Retina (tissue), 1 donor: Measurements from ENCODE around the gene DEUP1.

Experiments used
- DNase-seq: peaks from one replicate; pipeline ENCODE4 v3.0.0-alpha.2; 2016

Gene DEUP1

GRCh38 chr11:93481279-93481678 is 150.7 kb downstream of the DEUP1 start:
- no peak for DNase-seq

- no peak for DNase-seq
These were observed 151.2 kb downstream of the DEUP1 start for GRCh38 chr11:93481696-93482095.

- no peak for DNase-seq
These were observed 152.0 kb downstream of the DEUP1 start for GRCh38 chr11:93482556-93482955.

GRCh38 chr11:93484716-93485115 is 154.2 kb downstream of the DEUP1 start:
- no peak for DNase-seq

GRCh38 chr11:93485983-93486382 is 155.4 kb downstream of the DEUP1 start:
- DNase-seq: no peak

GRCh38 chr11:93487032-93487483 is 156.5 kb downstream of the DEUP1 start:
- no peak for DNase-seq
